Left colon (tissue), 2 donors: ENCODE data around the gene AGO3. TPM values are rescaled to one million over a fixed set of nuclear protein-coding genes. Genes with fewer than 3 reads are reported as not detected.
A peak's percentile ranks its signal among the peaks of the same experiment; 100 is the strongest.
"Not testable (repeated sequence)": the region's sequence is repeated elsewhere in the genome, so short reads cannot be mapped to it uniquely, and the experiment has no call there.

Experiments
- ATAC-seq: fragments of 200-7000 bp; cut with Tn5 transposase; one replicate; pipeline ENCODE4 v1.9.1; 2020; ENCODE audit warnings: mild to moderate bottlenecking, moderate library complexity
- DNase-seq, 2 donors: peaks; one replicate each; pipeline ENCODE4 v3.0.0-alpha.2; 2020
- intact Hi-C, 2 donors: fragments of 100-400 bp; cut with DNase I in 1 of 2; cut with micrococcal nuclease in 1 of 2; formaldehyde crosslinking; loops; one replicate each; pipeline versions ENCODE4 v1.11.2 to v1.14.0; 2022; cut with DNase I, micrococcal nuclease
- long read RNA-seq: library from polyadenylated mRNA; unstranded; transcript quantifications from one replicate; pipeline ENCODE4 v2.0.0, GENCODE V29; 2021
- total RNA-seq, 2 donors: library from RNA; stranded (reverse); fragmentation: NEBNext Ultra II Directional; extraction: Animal tissue kit (Norgen Biotek cat#: 25700); gene quantifications; one replicate each; pipeline ENCODE4 v1.2.1, GENCODE V29; 2021
- donor health status: DM: no; HTN: no; CAD: no.
- donor health status: DM: yes; HTN: yes; CAD: no.

The AGO3 gene
- 10 to 100 TPM; 17.8 to 19.7 TPM for total RNA-seq
- long read RNA-seq, full-length matches to known transcripts = 5 of 10 reads
- long read RNA-seq, partial matches to known transcripts = 0 of 10 reads
- long read RNA-seq, other reads (novel, unspliced or antisense) = 5 of 10 reads

DNA sequence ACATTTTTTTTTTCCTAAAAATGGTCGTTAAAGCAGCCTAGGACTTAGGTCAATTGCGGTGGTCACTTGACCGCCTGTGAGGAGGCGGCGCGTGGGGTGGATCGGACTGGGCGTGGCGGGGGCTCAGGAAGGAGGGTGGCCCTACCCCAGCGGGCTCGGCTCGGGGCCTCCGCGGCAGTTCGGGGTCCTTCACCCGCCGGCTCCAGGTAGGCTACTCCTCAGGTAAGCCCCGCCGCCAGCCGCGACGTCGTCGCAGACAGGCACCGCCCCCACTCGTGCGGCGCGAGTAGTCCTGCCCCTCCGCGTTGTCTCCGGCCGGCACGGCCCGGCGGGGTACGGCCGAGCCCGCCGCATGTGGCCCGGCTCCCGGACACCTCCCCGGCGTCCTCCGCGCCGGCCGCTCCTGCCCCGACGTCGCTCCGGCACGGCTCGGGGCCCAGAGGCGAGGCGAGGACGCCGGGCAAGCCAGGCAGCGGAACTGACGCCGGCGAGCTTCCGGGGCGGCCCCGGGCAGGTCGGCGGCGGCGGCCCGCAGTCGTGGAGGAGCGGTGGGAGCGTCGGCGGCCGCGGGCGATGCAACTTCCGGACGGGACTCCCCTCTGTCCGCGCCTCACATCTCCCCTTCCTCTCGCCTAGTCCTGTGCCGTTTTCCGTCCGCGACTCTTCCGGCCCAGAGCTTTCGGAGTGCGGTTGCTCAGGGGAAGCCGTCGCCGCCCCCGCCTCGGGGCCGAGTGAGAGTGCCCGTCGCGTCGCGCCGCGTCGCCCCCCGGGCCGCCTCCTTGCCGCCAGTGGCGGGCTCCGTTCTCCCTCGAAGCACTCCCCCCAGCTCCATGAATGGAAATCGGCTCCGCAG lies at the start of gene AGO3:
Gene AGO3, plus strand, starts transcription at position 513 of the 853 bp plus-strand sequence. Its CDS starts 322 bp downstream, at position 835.
- intact Hi-C loops = no loop called here
- ATAC-seq (peak; percentile 90), DNase-seq (peak; percentile 84 to 85)

DNA sequence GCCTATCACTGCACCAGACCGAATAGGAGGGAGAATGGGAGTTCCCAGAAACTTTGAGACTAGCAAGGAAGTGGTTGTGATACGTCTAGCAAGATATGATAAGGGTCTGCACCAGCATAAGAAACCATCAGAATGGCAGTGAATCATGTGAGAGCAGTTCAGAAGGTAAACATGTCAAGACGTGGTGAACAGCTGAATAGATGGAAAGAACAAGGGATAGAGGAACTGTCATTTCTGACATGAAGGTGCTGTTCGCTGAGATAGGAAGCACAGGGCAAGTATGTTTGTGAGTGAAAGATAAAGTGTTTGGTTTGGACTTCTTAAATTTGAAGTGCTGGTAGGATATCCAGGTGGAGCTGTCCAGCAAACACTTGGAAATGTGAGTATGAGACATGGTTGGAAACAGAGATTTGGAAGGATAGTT lies 49.0 kb upstream of the AGO3 start:
- ATAC-seq (no peak), DNase-seq (no peak)
- intact Hi-C loops = no loop called here

DNA sequence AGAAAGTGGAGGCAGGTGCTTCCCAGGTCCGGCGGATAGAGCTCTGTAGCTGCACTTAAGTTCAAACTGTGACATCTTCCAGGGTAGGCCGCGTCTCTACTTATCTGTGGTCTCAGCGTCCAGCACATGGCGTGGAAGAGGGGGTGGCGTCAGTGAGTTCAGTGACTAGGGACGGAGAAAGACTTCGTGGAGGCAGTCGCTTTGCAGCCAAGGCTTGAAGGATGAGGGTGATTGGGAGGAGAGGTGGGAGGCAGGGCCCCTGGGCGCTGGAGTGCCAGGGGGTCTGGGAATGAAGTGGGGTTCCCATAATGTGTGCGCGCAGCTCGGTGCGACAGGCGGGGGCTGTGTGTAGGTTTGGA lies 48.3 kb upstream of the AGO3 start:
- no peak for ATAC-seq
- DNase-seq = no peak
- intact Hi-C loops = no loop called here

DNA sequence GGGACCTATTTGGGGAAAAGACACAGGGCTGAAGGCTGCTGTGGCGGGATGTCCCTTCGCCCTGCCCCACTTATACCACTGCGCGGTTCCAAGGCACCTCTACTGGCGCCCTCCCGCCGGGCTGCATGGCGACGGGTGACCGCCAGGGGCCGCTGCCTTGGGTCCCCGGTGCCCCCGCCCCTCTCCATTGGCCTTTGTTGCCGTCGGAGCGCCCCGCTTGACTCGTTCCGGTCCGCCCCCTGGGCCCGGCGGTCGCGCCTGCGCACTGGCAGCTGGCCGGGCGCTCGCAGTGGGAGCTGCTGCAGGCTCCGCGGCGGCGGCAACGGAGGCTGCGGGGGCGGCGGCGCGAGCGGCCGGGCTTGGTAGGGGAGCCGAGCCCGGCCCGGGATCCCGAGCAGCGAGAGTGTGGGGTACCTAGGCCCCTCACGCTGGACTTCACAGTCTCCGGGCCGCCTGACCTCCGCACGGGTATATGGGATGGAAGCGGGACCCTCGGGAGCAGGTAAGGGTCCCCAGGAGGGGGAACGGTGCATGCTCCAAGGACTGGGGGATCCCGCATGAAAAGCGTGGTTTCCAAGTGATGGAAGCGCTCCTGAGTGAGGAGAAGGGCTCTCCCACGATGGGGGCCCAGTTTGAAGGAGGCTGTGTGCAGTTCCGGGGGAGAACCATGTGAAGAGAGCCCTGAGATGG lies 47.8 kb upstream of the AGO3 start, which contains the start of gene AGO1:
Gene AGO1, plus strand, starts transcription at position 265 of the 690 bp plus-strand sequence. Its CDS starts 213 bp downstream, at position 478.
- intact Hi-C loops = no loop called here
- DNase-seq (peak; percentile 93), ATAC-seq (peak; percentile 91)

DNA sequence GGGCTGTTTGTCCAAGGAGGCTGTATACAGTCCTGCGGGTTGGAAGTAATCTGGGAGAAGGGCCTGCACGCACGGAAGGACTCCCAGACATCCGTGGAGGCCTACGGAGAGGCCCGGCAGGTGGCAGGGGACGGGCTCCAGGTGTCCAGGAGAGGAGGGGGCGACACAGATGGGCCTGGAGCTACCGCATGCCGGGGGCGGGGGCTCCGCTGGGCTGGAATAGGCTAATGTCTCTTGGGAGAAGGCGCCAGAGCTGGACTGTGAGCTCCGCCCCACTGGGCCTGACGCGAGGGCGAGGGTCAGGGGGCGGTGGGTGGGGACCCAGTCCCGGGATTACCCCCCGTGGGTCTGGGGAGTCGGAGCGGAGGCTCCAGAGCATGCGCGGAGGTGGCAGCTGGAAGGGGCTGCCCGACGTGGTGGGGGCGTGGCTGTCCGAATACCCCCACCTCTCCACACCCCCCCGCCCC lies 47.2 kb upstream of the AGO3 start:
- intact Hi-C loops = no loop called here
- ATAC-seq = peak; percentile 50
- DNase-seq = peak; percentile 61 to 69

DNA sequence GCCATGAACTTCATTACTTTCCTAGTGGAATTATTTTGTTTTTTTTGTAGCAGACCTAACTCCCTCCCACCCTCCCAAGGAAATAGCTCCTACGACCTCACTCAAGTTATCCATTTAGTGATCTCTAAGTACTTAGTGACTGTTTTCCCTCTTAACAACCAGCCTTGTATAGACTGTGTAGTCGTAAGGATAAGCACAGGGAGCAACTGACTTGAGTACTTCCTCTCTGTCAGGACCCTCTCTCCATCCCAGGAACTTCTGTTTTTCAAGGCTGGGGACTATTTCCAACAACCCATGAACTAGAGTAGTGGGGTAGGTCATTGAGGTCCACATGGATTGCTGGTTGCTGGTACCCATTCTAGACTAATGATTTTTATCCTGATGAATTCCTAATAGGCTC lies 46.0 kb upstream of the AGO3 start:
- ATAC-seq (no peak), DNase-seq (no peak)
- intact Hi-C loops = no loop called here

DNA sequence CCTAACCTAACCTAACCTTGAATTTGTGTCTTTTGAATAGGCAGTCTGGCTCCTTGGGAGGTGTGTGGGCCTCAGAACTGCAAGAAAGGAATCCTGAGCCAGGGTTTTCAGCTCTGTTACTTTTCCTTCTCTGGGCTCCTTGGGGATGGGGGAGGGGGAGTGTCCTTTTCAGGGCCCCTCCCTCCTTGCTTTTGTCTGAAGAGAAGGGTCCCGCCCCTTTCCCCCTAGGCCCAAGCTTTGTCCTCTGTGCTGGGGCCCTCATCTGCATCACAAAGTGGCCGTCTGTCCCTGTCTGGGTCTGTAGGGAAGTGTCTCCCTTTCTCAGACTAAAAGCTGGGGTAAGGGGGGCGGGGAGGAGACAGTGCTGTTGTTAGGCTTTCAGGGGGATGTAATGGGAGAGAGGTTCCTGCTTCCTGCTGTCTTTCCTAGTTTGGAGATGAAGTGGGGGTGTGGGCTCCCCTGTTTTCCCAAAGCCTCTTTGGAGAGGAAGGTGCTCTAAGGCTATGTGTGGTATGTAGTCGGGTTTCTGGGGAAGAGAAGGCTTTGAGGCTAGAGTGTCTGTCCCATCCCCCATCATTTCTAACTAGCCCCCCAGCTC lies 44.8 kb upstream of the AGO3 start:
- intact Hi-C loops = no loop called here
- DNase-seq (peak in 1 of 2 donors; percentile 17), ATAC-seq (no peak)

DNA sequence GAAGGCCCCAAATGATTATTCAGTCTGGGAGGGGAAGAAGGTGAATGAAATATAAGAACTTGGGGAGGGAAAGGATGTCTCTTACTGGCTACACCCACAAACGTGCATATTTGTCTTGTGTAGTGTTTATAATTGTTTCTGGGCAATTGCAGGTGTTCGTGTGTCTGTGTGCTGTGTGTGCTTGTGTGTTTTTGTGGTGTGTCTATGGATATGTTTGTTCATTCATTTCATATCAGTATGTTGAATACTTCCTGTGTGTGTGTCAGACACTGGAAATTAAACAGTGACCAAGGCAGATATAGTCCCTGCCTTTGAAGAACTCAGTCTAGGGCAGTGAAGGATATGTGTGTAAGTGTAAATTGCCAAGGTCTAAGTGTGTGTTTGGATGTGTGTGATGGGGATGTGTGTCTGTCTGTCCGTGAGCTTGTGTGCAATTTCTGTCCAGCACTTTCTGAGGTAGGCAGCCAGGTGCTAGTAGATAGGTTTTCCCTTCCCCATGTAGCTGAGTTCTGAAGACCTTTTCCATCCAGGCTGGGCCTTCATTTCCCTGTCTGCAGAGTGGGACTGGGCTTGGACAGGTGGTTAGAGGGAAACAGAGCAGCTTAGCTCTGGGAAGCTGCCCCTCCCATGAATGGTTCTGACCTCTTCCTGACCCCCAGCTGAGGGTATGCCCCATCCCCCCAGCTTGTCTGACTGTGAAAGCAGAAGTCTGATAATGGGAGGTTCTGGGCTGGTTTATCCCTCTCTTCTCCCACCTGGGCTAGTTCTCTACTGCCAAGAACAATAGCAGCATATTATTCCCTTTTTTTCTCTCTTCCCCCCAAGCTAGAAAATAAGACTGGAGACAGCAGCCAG lies 44.1 kb upstream of the AGO3 start:
- DNase-seq (peak in 1 of 2 donors; percentile 19), ATAC-seq (peak; percentile 24)
- intact Hi-C loops = no loop called here

DNA sequence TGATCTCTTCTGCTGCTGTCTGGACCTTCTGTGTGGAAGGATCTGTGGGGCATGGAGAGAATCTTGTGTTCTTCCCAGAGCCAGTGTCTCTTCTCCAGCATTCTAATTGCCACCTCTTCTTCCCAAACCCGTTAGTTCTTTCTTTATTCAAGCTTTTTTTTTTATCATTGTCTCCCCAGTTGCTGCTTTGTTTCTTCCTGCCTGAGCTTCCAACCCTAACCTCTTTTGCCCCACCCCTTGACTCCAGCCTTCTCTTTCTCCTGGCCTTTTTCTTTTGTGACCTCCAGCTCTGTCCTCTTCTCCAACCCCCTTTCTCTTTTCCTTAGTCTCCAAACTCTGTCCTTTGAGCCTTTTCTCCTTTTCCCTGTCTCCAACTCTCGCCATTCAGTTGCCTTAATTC lies 43.4 kb upstream of the AGO3 start:
- ATAC-seq (no peak), DNase-seq (no peak)
- intact Hi-C loops = no loop called here

DNA sequence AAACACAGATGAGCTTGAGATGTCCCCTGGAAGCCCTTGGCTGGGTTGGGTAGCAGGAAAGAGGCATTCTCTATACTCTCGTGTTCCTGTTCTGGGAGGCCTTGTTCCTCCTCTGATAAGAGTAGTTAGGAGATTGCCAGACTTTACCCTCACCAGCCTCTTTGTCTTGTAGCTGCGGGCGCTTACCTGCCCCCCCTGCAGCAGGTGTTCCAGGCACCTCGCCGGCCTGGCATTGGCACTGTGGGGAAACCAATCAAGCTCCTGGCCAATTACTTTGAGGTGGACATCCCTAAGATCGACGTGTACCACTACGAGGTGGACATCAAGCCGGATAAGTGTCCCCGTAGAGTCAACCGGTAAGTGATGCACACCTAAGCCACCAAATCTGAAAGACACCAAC lies 42.6 kb upstream of the AGO3 start:
- intact Hi-C loops = no loop called here
- ATAC-seq (peak; percentile 75), DNase-seq (peak; percentile 23 to 42)

DNA sequence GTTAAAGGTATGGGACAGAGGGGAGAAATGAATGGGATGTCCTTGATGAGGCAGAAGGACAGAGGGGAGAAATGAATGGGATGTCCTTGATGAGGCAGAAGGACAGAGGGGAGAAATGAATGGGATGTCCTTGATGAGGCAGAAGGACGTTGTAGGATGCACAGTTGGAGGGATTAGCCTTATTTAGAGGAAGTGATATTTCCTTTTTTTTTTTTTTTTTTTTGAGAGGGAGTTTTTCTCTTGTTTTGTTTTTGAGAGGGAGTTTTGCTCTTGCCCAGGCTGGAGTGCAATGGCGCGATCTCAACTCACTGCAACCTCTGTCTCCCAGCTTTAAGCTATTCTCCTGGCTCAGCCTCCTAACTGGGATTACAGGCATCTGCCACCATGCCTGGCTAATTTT lies 41.9 kb upstream of the AGO3 start:
- intact Hi-C loops, ATAC-seq, DNase-seq: not testable (repeated sequence)

DNA sequence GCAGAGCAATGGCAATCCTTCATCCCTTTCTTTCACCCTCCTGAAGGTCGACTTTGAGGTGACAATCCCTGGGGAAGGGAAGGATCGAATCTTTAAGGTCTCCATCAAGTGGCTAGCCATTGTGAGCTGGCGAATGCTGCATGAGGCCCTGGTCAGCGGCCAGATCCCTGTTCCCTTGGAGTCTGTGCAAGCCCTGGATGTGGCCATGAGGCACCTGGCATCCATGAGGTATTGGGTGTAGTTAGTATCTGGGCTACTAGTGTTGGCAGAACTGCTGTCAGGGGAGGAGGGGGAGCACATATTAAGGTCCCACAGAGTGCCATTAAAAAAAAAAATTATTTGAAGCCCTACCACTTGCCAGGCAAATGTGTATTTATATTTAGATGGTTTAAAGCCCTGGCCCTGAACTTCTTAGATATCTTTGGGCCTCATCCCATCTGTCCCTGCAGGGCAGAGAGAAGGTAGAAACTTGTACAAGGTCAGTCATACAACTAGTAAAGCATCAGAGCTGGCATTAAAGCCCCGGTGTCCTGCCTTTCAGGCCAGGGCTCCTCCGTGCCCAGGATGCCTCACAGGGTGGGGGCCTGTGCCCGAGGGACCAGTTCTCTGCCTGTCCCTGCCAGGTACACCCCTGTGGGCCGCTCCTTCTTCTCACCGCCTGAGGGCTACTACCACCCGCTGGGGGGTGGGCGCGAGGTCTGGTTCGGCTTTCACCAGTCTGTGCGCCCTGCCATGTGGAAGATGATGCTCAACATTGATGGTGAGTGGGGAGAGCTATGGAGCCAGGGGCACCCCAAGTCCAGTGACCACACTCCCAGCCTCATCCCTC lies 37.6 kb upstream of the AGO3 start:
- ATAC-seq = no peak
- intact Hi-C loops = no loop called here
- no peak for DNase-seq

DNA sequence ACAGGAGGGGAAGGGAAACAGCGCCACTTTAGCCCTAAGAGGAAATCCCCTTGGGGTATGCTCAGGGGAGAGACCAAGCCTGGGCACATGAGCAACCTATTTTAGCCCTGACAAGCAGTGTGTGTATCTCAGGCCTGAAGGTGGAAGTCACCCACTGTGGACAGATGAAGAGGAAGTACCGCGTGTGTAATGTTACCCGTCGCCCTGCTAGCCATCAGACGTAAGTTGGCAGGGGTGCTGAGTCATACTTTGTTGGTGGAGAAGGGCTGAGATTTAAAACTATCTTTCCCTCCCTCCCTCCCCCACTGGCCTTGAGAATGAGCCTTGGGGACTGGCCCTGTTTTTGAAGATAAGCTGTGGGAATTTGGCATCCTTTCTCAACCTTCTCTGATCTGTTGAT lies 36.7 kb upstream of the AGO3 start:
- DNase-seq (no peak), ATAC-seq (no peak)
- intact Hi-C loops = no loop called here

DNA sequence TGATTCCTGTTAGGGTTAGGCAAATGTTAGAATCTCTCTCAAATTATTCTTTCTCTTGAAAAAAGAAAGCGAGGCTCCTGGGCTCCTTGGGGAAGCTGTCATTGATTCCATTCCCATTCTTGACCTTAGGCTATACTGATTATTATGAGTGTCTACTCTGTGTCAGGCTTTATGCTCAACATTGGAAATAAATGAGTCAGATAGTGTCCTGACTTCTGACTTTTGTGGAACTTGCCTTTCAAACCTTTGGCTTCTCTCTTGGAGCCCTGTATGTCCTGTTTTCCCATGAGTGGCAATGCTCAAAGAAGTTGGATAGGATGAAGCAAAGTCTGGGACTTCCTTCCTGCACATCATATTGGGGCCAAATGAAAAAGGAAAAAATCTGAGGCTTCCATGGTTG lies 36.2 kb upstream of the AGO3 start:
- intact Hi-C loops = no loop called here
- ATAC-seq (no peak), DNase-seq (no peak)

DNA sequence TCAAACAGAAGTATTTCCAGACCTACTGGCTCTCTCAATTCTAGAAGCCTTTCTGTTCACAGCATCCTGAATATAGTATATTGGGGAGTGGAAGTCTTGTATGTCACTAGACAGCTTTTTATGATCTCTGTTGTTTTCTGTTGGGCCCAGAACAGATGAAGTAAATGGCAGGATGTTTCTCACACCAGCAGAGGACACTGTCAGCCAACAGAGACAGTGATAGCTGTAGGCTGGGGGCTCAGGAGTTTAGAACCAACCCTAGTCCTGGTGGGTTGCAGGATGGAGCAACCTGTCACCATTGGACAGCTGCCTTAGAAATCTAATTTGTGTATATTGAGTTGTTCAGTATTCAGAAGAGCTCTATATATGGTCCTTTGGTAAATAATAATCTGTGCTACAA lies 31.0 kb upstream of the AGO3 start:
- intact Hi-C loops = no loop called here
- ATAC-seq = no peak
- no peak for DNase-seq

DNA sequence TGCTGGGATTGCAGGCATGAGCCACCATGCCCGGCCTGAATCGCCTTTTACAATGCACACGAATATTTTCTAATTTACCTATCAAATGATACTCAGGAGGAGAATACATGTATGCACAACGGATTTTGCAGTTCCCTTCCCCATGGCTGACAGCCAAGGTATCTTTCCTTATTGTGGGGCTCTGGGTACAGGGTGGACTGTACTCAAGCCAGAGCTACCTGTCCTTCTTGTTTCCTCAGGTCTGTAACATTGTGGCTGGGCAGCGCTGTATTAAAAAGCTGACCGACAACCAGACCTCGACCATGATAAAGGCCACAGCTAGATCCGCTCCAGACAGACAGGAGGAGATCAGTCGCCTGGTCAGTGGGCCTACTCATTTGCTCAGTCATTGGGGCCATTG lies 29.7 kb upstream of the AGO3 start:
- ATAC-seq (no peak), DNase-seq (no peak)
- intact Hi-C loops = no loop called here

DNA sequence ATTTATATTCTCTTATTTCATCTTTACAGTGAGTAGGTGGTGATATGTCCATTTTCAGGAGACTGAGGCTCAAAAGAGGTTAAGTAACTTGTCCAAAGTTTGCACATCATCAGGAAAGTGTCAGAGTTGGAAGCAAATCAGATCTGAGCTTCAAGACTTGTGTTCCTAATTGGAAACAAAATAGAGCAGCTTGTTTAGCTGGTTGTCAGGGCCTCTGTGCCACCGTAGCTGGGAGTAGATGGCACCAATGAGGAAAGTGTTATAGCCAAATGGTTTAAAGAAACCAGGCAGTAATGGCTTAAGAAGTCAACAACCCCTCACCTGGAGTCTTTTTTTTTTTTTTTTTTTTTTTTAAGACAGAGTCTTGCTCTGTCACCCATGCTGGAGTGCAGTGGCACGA lies 28.2 kb upstream of the AGO3 start:
- intact Hi-C loops = no loop called here
- ATAC-seq (no peak), DNase-seq (no peak)

DNA sequence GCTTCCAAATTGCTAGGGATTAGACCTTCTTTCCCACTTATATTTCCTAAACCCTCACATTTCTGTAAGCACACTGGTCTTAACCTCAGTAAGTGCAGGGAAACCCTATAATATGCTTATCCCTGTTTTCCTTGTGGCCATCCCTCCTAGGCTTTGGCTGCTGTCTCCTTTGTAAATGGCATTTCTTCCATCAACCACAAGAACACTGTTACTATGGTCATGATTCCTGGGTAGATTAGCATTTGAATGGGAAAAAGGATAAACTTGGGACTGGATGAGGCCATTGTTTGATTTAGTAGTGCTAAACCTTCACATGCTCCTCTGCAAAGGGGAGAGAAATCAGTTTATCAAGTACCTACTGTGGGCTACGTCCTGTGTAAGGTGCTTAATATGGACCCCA lies 16.2 kb upstream of the AGO3 start:
- intact Hi-C loops = no loop called here
- DNase-seq (no peak), ATAC-seq (no peak)
